H9 (cell line): ENCODE measurements around the gene GIMAP4. TPM values are rescaled to one million over a fixed set of nuclear protein-coding genes. Genes with fewer than 3 reads are reported as not detected.

Source experiments
- DNase-seq: peaks from one replicate; pipeline ENCODE4 v3.0.0-alpha.2; 2017
- H2AFZ ChIP-seq: one replicate; pipeline ENCODE4 v1.6.1; 2013; ENCODE audit warnings: mild to moderate bottlenecking, low read length, control low read depth, moderate library complexity
- H2AK5ac ChIP-seq: 2 replicates; pipeline ENCODE4 v1.6.1; 2013; ENCODE audit warnings: low read length, control low read depth, mixed read lengths; ENCODE audit not compliant: insufficient read length
- H2BK120ac ChIP-seq: one replicate; pipeline ENCODE4 v1.6.1; 2013; ENCODE audit warnings: low read depth, mild to moderate bottlenecking, low read length, control low read depth, inconsistent platforms; ENCODE audit not compliant: poor library complexity, severe bottlenecking
- H2BK12ac ChIP-seq: 2 replicates; pipeline ENCODE4 v1.6.1; 2013; ENCODE audit warnings: low read length, control low read depth, mixed read lengths, low read depth; ENCODE audit not compliant: insufficient read length
- H2BK15ac ChIP-seq: 2 replicates; pipeline ENCODE4 v1.6.1; 2013; ENCODE audit warnings: low read depth, low read length, control low read depth
- H2BK20ac ChIP-seq: one replicate; pipeline ENCODE4 v1.6.1; 2013; ENCODE audit warnings: low read depth, mild to moderate bottlenecking, low read length, control low read depth, inconsistent platforms; ENCODE audit not compliant: poor library complexity, severe bottlenecking
- H2BK5ac ChIP-seq: 2 replicates; pipeline ENCODE4 v1.6.1; 2013; ENCODE audit warnings: low read length, control low read depth, mixed read lengths; ENCODE audit not compliant: insufficient read length
- H3K14ac ChIP-seq: 2 replicates; pipeline ENCODE4 v1.6.1; 2013; ENCODE audit warnings: low read length, control low read depth; ENCODE audit not compliant: insufficient read depth
- H3K18ac ChIP-seq: 2 replicates; pipeline ENCODE4 v1.6.1; 2013; ENCODE audit warnings: low read depth, mild to moderate bottlenecking, mixed read lengths, low read length, control low read depth; ENCODE audit not compliant: insufficient read length
- H3K23ac ChIP-seq: 2 replicates; pipeline ENCODE4 v1.6.1; 2013; ENCODE audit warnings: low read length, control low read depth, mixed read lengths, low read depth; ENCODE audit not compliant: insufficient read length
- H3K23me2 ChIP-seq: 2 replicates; pipeline ENCODE4 v1.6.1; 2013; ENCODE audit warnings: low read depth, mild to moderate bottlenecking, mixed read lengths, low read length, control low read depth; ENCODE audit not compliant: insufficient read length, poor library complexity, severe bottlenecking
- H3K27ac ChIP-seq: 2 replicates; pipeline ENCODE4 v1.5.1; 2013; ENCODE audit warnings: low read length, control low read depth, mixed read lengths, low read depth; ENCODE audit not compliant: insufficient read length
- H3K27me3 ChIP-seq: 2 replicates; pipeline ENCODE4 v1.6.1; 2013; ENCODE audit warnings: low read length, control low read depth, inconsistent platforms; ENCODE audit not compliant: insufficient read depth
- H3K4ac ChIP-seq: 2 replicates; pipeline ENCODE4 v1.6.1; 2013; ENCODE audit warnings: low read depth, mild to moderate bottlenecking, control low read depth, inconsistent platforms, low read length, moderate library complexity
- H3K4me1 ChIP-seq: 2 replicates; pipeline ENCODE4 v1.6.1; 2013; ENCODE audit warnings: low read length, control low read depth, inconsistent platforms; ENCODE audit not compliant: insufficient read depth
- H3K4me2 ChIP-seq: 2 replicates; pipeline ENCODE4 v1.6.1; 2013; ENCODE audit warnings: low read length, control low read depth, mixed read lengths; ENCODE audit not compliant: insufficient read length, insufficient read depth
- H3K56ac ChIP-seq: 2 replicates; pipeline ENCODE4 v1.6.1; 2013; ENCODE audit warnings: low read depth, mild to moderate bottlenecking, mixed read lengths, low read length, control low read depth; ENCODE audit not compliant: insufficient read length
- H3K79me1 ChIP-seq: 2 replicates; pipeline ENCODE4 v1.6.1; 2013; ENCODE audit warnings: low read depth, mild to moderate bottlenecking, moderate library complexity, low read length, control low read depth, inconsistent platforms; ENCODE audit not compliant: insufficient read depth, poor library complexity, severe bottlenecking
- H3K79me2 ChIP-seq: 2 replicates; pipeline ENCODE4 v1.6.1; 2013; ENCODE audit warnings: low read length, control low read depth, inconsistent platforms; ENCODE audit not compliant: insufficient read depth
- H3K9ac ChIP-seq: 2 replicates; pipeline ENCODE4 v1.6.1; 2013; ENCODE audit warnings: low read length, control low read depth, mixed read lengths; ENCODE audit not compliant: insufficient read length; ENCODE audit errors: extremely low read depth
- H3K9me3 ChIP-seq: one replicate; pipeline ENCODE4 v1.6.1; 2013; ENCODE audit warnings: low read depth, low read length, inconsistent platforms; ENCODE audit not compliant: control insufficient read depth
- H3T11ph ChIP-seq: one replicate; pipeline ENCODE4 v1.6.1; 2013; ENCODE audit warnings: mild to moderate bottlenecking, low read length, control low read depth, inconsistent platforms
- H4K20me1 ChIP-seq: one replicate; pipeline ENCODE4 v1.6.1; 2013; ENCODE audit not compliant: control insufficient read depth, insufficient read length, insufficient read depth
- H4K5ac ChIP-seq: 2 replicates; pipeline ENCODE4 v1.6.1; 2013; ENCODE audit warnings: low read depth, mild to moderate bottlenecking, mixed read lengths, low read length, control low read depth; ENCODE audit not compliant: insufficient read length
- H4K8ac ChIP-seq: replicated peaks from 2 replicates; pipeline ENCODE4 v1.6.1; 2013; ENCODE audit warnings: low read length, control low read depth, mixed read lengths, low read depth; ENCODE audit not compliant: insufficient read length
- H4K91ac ChIP-seq: 2 replicates; pipeline ENCODE4 v1.6.1; 2013; ENCODE audit warnings: low read depth, mild to moderate bottlenecking, moderate library complexity, mixed read lengths, low read length, control low read depth; ENCODE audit not compliant: insufficient read length
- H3K27ac Mint-ChIP-seq, 3 experiments: 2 replicates in 2 of 3; 3 replicates in 1 of 3; pipeline ENCODE4 v1.8.0; 2020 to 2021; ENCODE audit warnings: mixed read lengths in 3 of 3, mild to moderate bottlenecking in 1 of 3, moderate library complexity in 1 of 3
- H3K27me3 Mint-ChIP-seq: 2 replicates; pipeline ENCODE4 v1.8.0; 2021; ENCODE audit warnings: low read depth, mild to moderate bottlenecking, moderate library complexity, mixed read lengths
- H3K36me3 Mint-ChIP-seq, 3 experiments: 2 replicates in 2 of 3; 3 replicates in 1 of 3; pipeline ENCODE4 v1.8.0; 2020 to 2021; ENCODE audit warnings: low read depth in 3 of 3, mixed read lengths in 3 of 3; ENCODE audit not compliant: insufficient read depth in 1 of 3
- H3K4me1 Mint-ChIP-seq, 2 experiments: 2 replicates each; pipeline ENCODE4 v1.8.0; 2020; ENCODE audit warnings: mixed read lengths in 2 of 2
- H3K4me3 Mint-ChIP-seq, 2 experiments: 2 replicates in 1 of 2; 3 replicates in 1 of 2; pipeline ENCODE4 v1.8.0; 2020 to 2021; ENCODE audit warnings: mild to moderate bottlenecking in 2 of 2, mixed read lengths in 2 of 2, moderate library complexity in 1 of 2
- H3K9me3 Mint-ChIP-seq, 2 experiments: 2 replicates in 1 of 2; 3 replicates in 1 of 2; pipeline ENCODE4 v1.8.0; 2020; ENCODE audit warnings: mild to moderate bottlenecking in 2 of 2, mixed read lengths in 2 of 2, moderate library complexity in 1 of 2
- CTCF ChIP-seq: fragments of 200-600 bp; sonication (generic); conservative IDR thresholded peaks from 3 replicates; pipeline ENCODE4 v1.8.0; 2021; ENCODE audit warnings: antibody characterized with exemption, mild to moderate bottlenecking
- WGBS: extraction: QIAGEN DNeasy Blood & Tissue Kit; methylation state at CpG from one replicate; pipeline ENCODE4 v1.1.7; 2013; ENCODE audit warnings: missing lambda C conversion rate, low lambda C conversion rate, mixed read lengths; ENCODE audit not compliant: insufficient read length; ENCODE audit errors: extremely low coverage; 5-methylcytosine and 5-hydroxymethylcytosine counted together
- long read RNA-seq: library from polyadenylated mRNA; unstranded; transcript quantifications from one replicate; pipeline ENCODE4 v2.0.0, GENCODE V29; 2020
- total RNA-seq: library from RNA; stranded (reverse); gene quantifications from 2 replicates; pipeline ENCODE4 v1.2.1, GENCODE V29; 2021

The GIMAP4 gene
- not detected in 2 replicates for total RNA-seq
- long read RNA-seq, partial matches to known transcripts = 0 of 1 reads
- long read RNA-seq, other reads (novel, unspliced or antisense) = 1 of 1 reads

- H3T11ph ChIP-seq = no peak within 1 kb of the TSS
- H2BK5ac ChIP-seq = no peak within 1 kb of the TSS
- H3K27me3 ChIP-seq = no peaks in the 10 kb centered on the region
- Mint-ChIP-seq H3K27me3 (peaks cover 33% of the 10 kb centered on the region), H3K27ac (no peak within 1 kb of the TSS), H3K4me1 (peaks cover 40 to 43% of the 10 kb centered on the region in 2 experiments), H3K9me3 (no peaks in the 10 kb centered on the region; a peak in 1 of 5 replicates), H3K36me3 (no peaks in the 10 kb centered on the region), H3K4me3 (no peak within 1 kb of the TSS)
- H3K4me1 ChIP-seq = peaks cover 7% of the 10 kb centered on the region; the same call in 1 of the 2 replicates
- H4K91ac ChIP-seq = no peak within 1 kb of the TSS
- no peak within 1 kb of the TSS for H2BK120ac ChIP-seq
- H3K9me3 ChIP-seq = no peaks in the 10 kb centered on the region
- TF ChIP-seq CTCF = no peak
- no peaks in the 10 kb centered on the region for H3K79me1 ChIP-seq
- H2AK5ac ChIP-seq = no peak within 1 kb of the TSS
- DNase-seq = no peak
- no peaks in the 10 kb centered on the region for H3K23me2 ChIP-seq
- no peak within 1 kb of the TSS for H2BK12ac ChIP-seq
- H3K18ac ChIP-seq = no peak within 1 kb of the TSS
- no peak within 1 kb of the TSS for H3K56ac ChIP-seq
- H3K79me2 ChIP-seq = no peaks in the 10 kb centered on the region
- no peak within 1 kb of the TSS for H4K8ac ChIP-seq
- H3K4ac ChIP-seq = no peak within 1 kb of the TSS
- no peak within 1 kb of the TSS for H3K23ac ChIP-seq
- no peak within 1 kb of the TSS for H3K9ac ChIP-seq
- H3K14ac ChIP-seq = no peak within 1 kb of the TSS; the same call in 1 of the 2 replicates
- WGBS = no CpG with 5 or more reads among the region's 9 CpGs
- H2BK20ac ChIP-seq = no peak within 1 kb of the TSS
- no peak within 1 kb of the TSS for H3K4me2 ChIP-seq
- H4K5ac ChIP-seq = no peak within 1 kb of the TSS
- H3K27ac ChIP-seq = no peak within 1 kb of the TSS
- H2BK15ac ChIP-seq = no peak within 1 kb of the TSS
- no peak within 1 kb of the TSS for H2AFZ ChIP-seq
- H4K20me1 ChIP-seq = no peaks in the 10 kb centered on the region
Measured at GRCh38 chr7:150567169-150567568, at the start of gene GIMAP4. Gene GIMAP4 (plus strand): TSS chr7:150567390. CDS start chr7:150569902, 2,512 bp downstream.
